ENCODE results near the gene TP53BP1.

DNA sequence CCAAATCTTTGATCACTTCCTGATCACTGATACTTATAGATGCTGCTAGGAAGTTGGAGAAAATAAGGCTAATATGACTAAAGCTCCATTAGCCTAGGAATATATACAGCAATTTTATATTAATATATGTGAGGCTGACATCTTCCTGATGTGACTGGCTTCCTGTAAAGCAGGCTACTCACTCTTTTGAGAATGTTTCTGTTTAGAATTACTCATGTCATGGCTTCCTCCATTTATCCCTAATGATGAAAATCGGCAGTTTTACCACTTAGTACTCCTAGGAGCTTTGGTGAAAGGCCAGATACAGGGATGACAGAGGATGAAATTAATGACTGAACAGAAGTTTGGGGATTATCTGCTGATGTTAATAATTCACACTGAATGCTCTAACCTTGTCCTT is 20.6 kb upstream of the TP53BP1 start:
- TF ChIP-seq, protein P1, sequence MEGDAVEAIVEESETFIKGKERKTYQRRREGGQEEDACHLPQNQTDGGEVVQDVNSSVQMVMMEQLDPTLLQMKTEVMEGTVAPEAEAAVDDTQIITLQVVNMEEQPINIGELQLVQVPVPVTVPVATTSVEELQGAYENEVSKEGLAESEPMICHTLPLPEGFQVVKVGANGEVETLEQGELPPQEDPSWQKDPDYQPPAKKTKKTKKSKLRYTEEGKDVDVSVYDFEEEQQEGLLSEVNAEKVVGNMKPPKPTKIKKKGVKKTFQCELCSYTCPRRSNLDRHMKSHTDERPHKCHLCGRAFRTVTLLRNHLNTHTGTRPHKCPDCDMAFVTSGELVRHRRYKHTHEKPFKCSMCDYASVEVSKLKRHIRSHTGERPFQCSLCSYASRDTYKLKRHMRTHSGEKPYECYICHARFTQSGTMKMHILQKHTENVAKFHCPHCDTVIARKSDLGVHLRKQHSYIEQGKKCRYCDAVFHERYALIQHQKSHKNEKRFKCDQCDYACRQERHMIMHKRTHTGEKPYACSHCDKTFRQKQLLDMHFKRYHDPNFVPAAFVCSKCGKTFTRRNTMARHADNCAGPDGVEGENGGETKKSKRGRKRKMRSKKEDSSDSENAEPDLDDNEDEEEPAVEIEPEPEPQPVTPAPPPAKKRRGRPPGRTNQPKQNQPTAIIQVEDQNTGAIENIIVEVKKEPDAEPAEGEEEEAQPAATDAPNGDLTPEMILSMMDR (IDR thresholded peaks at IDR 0.05; ENCODE audit: low read length) = no peak
- no peak for TF ChIP-seq EZH2phosphoT487 (IDR thresholded peaks at IDR 0.05; ENCODE audit: low read length)
- no peak for TF ChIP-seq EZH2 (optimal IDR thresholded peaks at IDR 0.05; ENCODE audit: low read depth, low read length)
